Esophagus muscularis mucosa (tissue), 4 donors: Measurements from ENCODE around the gene KIF3A. TPM values are rescaled to one million over a fixed set of nuclear protein-coding genes. Genes with fewer than 3 reads are reported as not detected.

ENCODE experiments used
- DNase-seq: peaks from one replicate; pipeline ENCODE4 v3.0.0-alpha.2; 2017; ENCODE audit errors: extremely low spot score
- H3K27ac ChIP-seq, 4 donors: fragments of 200-600 bp; sonication (generic); replicated peaks in 1 of 4; 1 replicate in 3 of 4; 2 replicates in 1 of 4; pipeline ENCODE4 v1.5.1; 2016 to 2019; ENCODE audit warnings: mild to moderate bottlenecking in 1 of 4
- H3K27me3 ChIP-seq, 4 donors: fragments of 200-600 bp; sonication (generic); one replicate each; pipeline versions ENCODE4 v1.5.1 to v1.6.0; 2016 to 2019
- H3K36me3 ChIP-seq, 4 donors: fragments of 200-600 bp; sonication (generic); one replicate each; pipeline ENCODE4 v1.5.1; 2016 to 2019
- H3K4me1 ChIP-seq, 4 donors: fragments of 200-600 bp; sonication (generic); one replicate each; pipeline ENCODE4 v1.5.1; 2016 to 2019
- H3K4me3 ChIP-seq, 4 donors: fragments of 200-600 bp; sonication (generic); 1 replicate in 2 of 4; 2 replicates in 2 of 4; pipeline ENCODE4 v1.5.1; 2016 to 2019; ENCODE audit warnings: mild to moderate bottlenecking in 4 of 4, moderate library complexity in 1 of 4
- H3K9me3 ChIP-seq, 4 donors: fragments of 200-600 bp; sonication (generic); 1 replicate in 3 of 4; 2 replicates in 1 of 4; pipeline ENCODE4 v1.5.1; 2016 to 2019
- EP300 ChIP-seq: sonication (generic); formaldehyde crosslinking; IDR thresholded peaks from one replicate; pipeline ENCODE4 v1.6.1; 2017; ENCODE audit warnings: antibody characterized with exemption
- POLR2A ChIP-seq: fragments of 450-650 bp; IDR thresholded peaks from one replicate; pipeline ENCODE4 v1.6.1; 2017; ENCODE audit warnings: antibody characterized with exemption, moderate library complexity, mild to moderate bottlenecking, low read depth
- POLR2AphosphoS5 ChIP-seq, 2 donors: sonication (generic); formaldehyde crosslinking; IDR thresholded peaks; one replicate each; pipeline ENCODE4 v1.6.1; 2017; ENCODE audit warnings: antibody characterized with exemption in 2 of 2
- WGBS: methylation state at CpG from one replicate; pipeline ENCODE4 v1.1.5; 2018; 5-methylcytosine and 5-hydroxymethylcytosine counted together
- intact Hi-C: fragments of 100-400 bp; cut with DNase I; formaldehyde crosslinking; loops from one replicate; pipeline ENCODE4 v1.15.1; 2023
- total RNA-seq, 4 donors: library from RNA; depleted of rRNA; stranded (reverse); fragments of >200 nt; gene quantifications; one replicate each; pipeline versions ENCODE4 v1.1.0 to v1.2.1, GENCODE V29; 2016
- TF ChIP-seq, protein P1 (sequence below), 3 experiments: fragments of 200-600 bp in 2 of 3; fragments of 450-650 bp in 1 of 3; sonication (generic) in 2 of 3; IDR thresholded peaks; one replicate each; pipeline ENCODE4 v1.5.1; 2017 to 2019; ENCODE audit warnings: antibody characterized with exemption in 3 of 3, mild to moderate bottlenecking in 2 of 3, moderate library complexity in 1 of 3

KIF3A gene
- total RNA-seq, 4 donors from 2014 or later = 5.5 to 9.6 (median 8.3) TPM

GRCh38 chr5:132734687-132735086 is 2.7 kb downstream of the KIF3A start:
- Histone ChIP-seq H3K27ac (no peak overlapping the region), H3K36me3 (peaks cover 0 to 15% (median 4%) of the 10 kb centered on the region in 4 donors), H3K9me3 (no peaks in the 10 kb centered on the region), H3K27me3 (no peaks in the 10 kb centered on the region), H3K4me1 (peaks cover 8 to 15% (median 13%) of the 10 kb centered on the region in 4 donors), H3K4me3 (no peak overlapping the region)
- intact Hi-C loops = loop anchor here (5.0 kb wide), 1 partner anchor 43 kb away; the partner anchor contains the start of gene SEPTIN8
- no peak for TF ChIP-seq POLR2AphosphoS5 (IDR thresholded peaks at IDR 0.05)
- TF ChIP-seq, protein P1, sequence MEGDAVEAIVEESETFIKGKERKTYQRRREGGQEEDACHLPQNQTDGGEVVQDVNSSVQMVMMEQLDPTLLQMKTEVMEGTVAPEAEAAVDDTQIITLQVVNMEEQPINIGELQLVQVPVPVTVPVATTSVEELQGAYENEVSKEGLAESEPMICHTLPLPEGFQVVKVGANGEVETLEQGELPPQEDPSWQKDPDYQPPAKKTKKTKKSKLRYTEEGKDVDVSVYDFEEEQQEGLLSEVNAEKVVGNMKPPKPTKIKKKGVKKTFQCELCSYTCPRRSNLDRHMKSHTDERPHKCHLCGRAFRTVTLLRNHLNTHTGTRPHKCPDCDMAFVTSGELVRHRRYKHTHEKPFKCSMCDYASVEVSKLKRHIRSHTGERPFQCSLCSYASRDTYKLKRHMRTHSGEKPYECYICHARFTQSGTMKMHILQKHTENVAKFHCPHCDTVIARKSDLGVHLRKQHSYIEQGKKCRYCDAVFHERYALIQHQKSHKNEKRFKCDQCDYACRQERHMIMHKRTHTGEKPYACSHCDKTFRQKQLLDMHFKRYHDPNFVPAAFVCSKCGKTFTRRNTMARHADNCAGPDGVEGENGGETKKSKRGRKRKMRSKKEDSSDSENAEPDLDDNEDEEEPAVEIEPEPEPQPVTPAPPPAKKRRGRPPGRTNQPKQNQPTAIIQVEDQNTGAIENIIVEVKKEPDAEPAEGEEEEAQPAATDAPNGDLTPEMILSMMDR (IDR thresholded peaks at IDR 0.05) = no peak
- TF ChIP-seq EP300 = no peak
- no peak for TF ChIP-seq POLR2A
- DNase-seq = no peak
- WGBS = 85% methylated on average over 2 of the region's 2 CpGs

GRCh38 chr5:132733499-132734148 is 3.7 kb downstream of the KIF3A start:
- H3K27ac ChIP-seq = no peak overlapping the region
- H3K4me3 ChIP-seq = no peak overlapping the region
- no peaks in the 10 kb centered on the region for H3K27me3 ChIP-seq
- TF ChIP-seq POLR2A (no peak), POLR2AphosphoS5 (IDR thresholded peaks at IDR 0.05) (no peak), EP300 (no peak)
- TF ChIP-seq, protein P1 (IDR thresholded peaks at IDR 0.05) = no peak
- no peaks in the 10 kb centered on the region for H3K9me3 ChIP-seq
- intact Hi-C loops = no loop called here
- H3K36me3 ChIP-seq = peaks cover 0 to 15% (median 4%) of the 10 kb centered on the region in 4 donors
- no peak for DNase-seq
- H3K4me1 ChIP-seq = peaks cover 8 to 15% (median 13%) of the 10 kb centered on the region in 4 donors
- WGBS = 85% methylated on average over 2 of the region's 2 CpGs

- no peak overlapping the region for H3K4me3 ChIP-seq
- WGBS = 89% methylated on average over 10 of the region's 10 CpGs
- H3K27ac ChIP-seq = no peak overlapping the region
- H3K4me1 ChIP-seq = no peaks in the 10 kb centered on the region
- no peaks in the 10 kb centered on the region for H3K27me3 ChIP-seq
- H3K9me3 ChIP-seq = no peaks in the 10 kb centered on the region
- no peak for TF ChIP-seq POLR2A
- no peak for TF ChIP-seq POLR2AphosphoS5 (IDR thresholded peaks at IDR 0.05)
- TF ChIP-seq EP300 = no peak
- TF ChIP-seq, protein P1 (IDR thresholded peaks at IDR 0.05) = no peak
- no peak for DNase-seq
- intact Hi-C loops = no loop called here
- peaks cover 0 to 24% (median 4%) of the 10 kb centered on the region in 4 donors for H3K36me3 ChIP-seq
Observed at GRCh38 chr5:132729896-132730295, 7.5 kb downstream of the KIF3A start.

DNA sequence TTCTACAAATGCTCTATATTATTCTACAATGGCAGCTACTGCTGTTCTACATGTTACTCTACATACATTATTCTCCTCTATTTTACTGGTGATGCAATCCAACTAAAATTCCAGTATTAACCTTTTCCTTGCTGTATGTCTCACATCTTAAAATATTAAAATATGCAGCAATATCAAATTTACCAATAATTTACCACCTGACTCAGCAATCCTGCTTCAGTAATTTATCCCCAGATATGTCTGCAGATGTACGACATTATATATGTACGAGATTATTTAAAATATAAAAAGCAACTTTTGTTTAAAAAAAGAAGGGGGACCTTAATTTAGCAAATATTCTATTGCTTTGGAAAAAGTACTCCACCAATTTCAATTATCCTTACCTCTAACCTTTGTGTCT is 11.6 kb downstream of the KIF3A start:
- Histone ChIP-seq H3K27me3 (no peaks in the 10 kb centered on the region), H3K4me1 (no peaks in the 10 kb centered on the region), H3K4me3 (no peak overlapping the region), H3K36me3 (peaks cover 0 to 16% (median 0%) of the 10 kb centered on the region in 4 donors), H3K27ac (no peak overlapping the region), H3K9me3 (no peaks in the 10 kb centered on the region)
- 92% methylated on average over 2 of the region's 2 CpGs for WGBS
- TF ChIP-seq POLR2AphosphoS5 (IDR thresholded peaks at IDR 0.05) (no peak), EP300 (no peak), POLR2A (no peak)
- TF ChIP-seq, protein P1 (IDR thresholded peaks at IDR 0.05) = no peak
- DNase-seq = no peak
- intact Hi-C loops = no loop called here
